Spinal cord (tissue), 10 donors: ENCODE measurements around the gene ZNF668. TPM values are rescaled to one million over a fixed set of nuclear protein-coding genes. Genes with fewer than 3 reads are reported as not detected.
A peak's percentile ranks its signal among the peaks of the same experiment; 100 is the strongest.

Experiments
- DNase-seq, 6 donors: peaks; one replicate each; pipeline versions ENCODE4 v3.0.0 to v3.0.0-alpha.2; 2013 to 2015; ENCODE audit warnings: low spot score in 6 of 6, low read depth in 4 of 6
- H3K27ac ChIP-seq: one replicate; pipeline ENCODE4 v1.5.1; 2013; ENCODE audit warnings: low read depth, low read length, control low read depth
- H3K27me3 ChIP-seq: one replicate; pipeline ENCODE4 v1.6.1; 2013; ENCODE audit warnings: low read length; ENCODE audit not compliant: control insufficient read depth, insufficient read depth
- H3K36me3 ChIP-seq: one replicate; pipeline ENCODE4 v1.6.1; 2013; ENCODE audit warnings: low read length; ENCODE audit not compliant: control insufficient read depth, insufficient read depth
- H3K4me1 ChIP-seq: one replicate; pipeline ENCODE4 v1.6.1; 2013; ENCODE audit warnings: low read length; ENCODE audit not compliant: control insufficient read depth, insufficient read depth
- H3K4me3 ChIP-seq: one replicate; pipeline ENCODE4 v1.5.1; 2013; ENCODE audit warnings: low read depth, low read length, control low read depth
- H3K9me3 ChIP-seq: one replicate; pipeline ENCODE4 v1.6.1; 2013; ENCODE audit warnings: low read length; ENCODE audit not compliant: control insufficient read depth, insufficient read depth
- WGBS: methylation state at CpG from one replicate; pipeline ENCODE4 v1.1.5; 2013; ENCODE audit warnings: missing lambda C conversion rate; ENCODE audit not compliant: insufficient coverage; 5-methylcytosine and 5-hydroxymethylcytosine counted together
- long read RNA-seq, 4 donors: transcript quantifications; one replicate each; lab custom pipeline, GENCODE V29; 2026
- polyA plus RNA-seq, 2 donors: library from polyadenylated mRNA; unstranded; fragments of 120-200 nt; gene quantifications; one replicate each; pipeline ENCODE4 v1.2.1, GENCODE V29; 2013; ENCODE audit not compliant: insufficient read length in 2 of 2
- total RNA-seq, 2 donors: library from RNA; depleted of rRNA in 1 of 2; stranded (reverse); fragments of 120-200 nt in 1 of 2; fragments of >200 nt in 1 of 2; gene quantifications; one replicate each; pipeline versions ENCODE4 v1.2.3 to v1.2.4, GENCODE V29; 2013 to 2014
- donor health status: healthy.

The ZNF668 gene
- total RNA-seq (1 to 10 TPM; 4.9 to 5.8 TPM), polyA plus RNA-seq (10 to 100 TPM; 12.6 TPM)
- long read RNA-seq, donor 1, partial matches to known transcripts: 0 of 4 reads
- long read RNA-seq, donor 1, other reads (novel, unspliced or antisense): 0 of 4 reads
- long read RNA-seq, donor 2, partial matches to known transcripts: 0 of 1 reads
- long read RNA-seq, donor 2, other reads (novel, unspliced or antisense): 0 of 1 reads
- long read RNA-seq, donor 3, partial matches to known transcripts: 0 of 8 reads
- long read RNA-seq, donor 3, other reads (novel, unspliced or antisense): 6 of 8 reads
- long read RNA-seq, donor 4, partial matches to known transcripts: 9 of 11 reads
- long read RNA-seq, donor 4, other reads (novel, unspliced or antisense): 0 of 11 reads

GRCh38 chr16:31073970-31074813 lies at the start of gene ZNF668, which contains the start of gene ZNF646:
Gene ZNF668, minus strand, starts transcription at chr16:31074240. Its CDS starts 9,781 bp downstream, at chr16:31064459.
Gene ZNF646, plus strand, starts transcription at chr16:31074422. Its CDS starts 1,903 bp downstream, at chr16:31076325.
- DNase-seq: peak; percentile 93 to 100 (median 98)
- H3K9me3 ChIP-seq: no peaks in the 10 kb centered on the region
- peaks cover 27% of the 10 kb centered on the region for H3K4me1 ChIP-seq
- WGBS: 0% methylated on average over 44 of the region's 48 CpGs
- H3K36me3 ChIP-seq: peaks cover 36% of the 10 kb centered on the region
- H3K27me3 ChIP-seq: no peaks in the 10 kb centered on the region
- H3K27ac ChIP-seq: peak within 1 kb of the TSS; percentile 97
- peak within 1 kb of the TSS; percentile 96 for H3K4me3 ChIP-seq

- DNase-seq: no peak
- no peaks in the 10 kb centered on the region for H3K9me3 ChIP-seq
- no peaks in the 10 kb centered on the region for H3K27me3 ChIP-seq
- H3K36me3 ChIP-seq: peaks cover 50% of the 10 kb centered on the region
- no peak overlapping the region for H3K27ac ChIP-seq
- peaks cover 19% of the 10 kb centered on the region for H3K4me1 ChIP-seq
- H3K4me3 ChIP-seq: no peak overlapping the region
- WGBS: 97% methylated on average over 16 of the region's 16 CpGs
Measured at GRCh38 chr16:31120129-31120528, 46.1 kb upstream of the ZNF668 start.

GRCh38 chr16:31118223-31119155 lies 44.4 kb upstream of the ZNF668 start:
- Histone ChIP-seq H3K27ac (peak overlapping the region; percentile 86), H3K36me3 (peaks cover 41% of the 10 kb centered on the region), H3K4me1 (peaks cover 19% of the 10 kb centered on the region), H3K9me3 (no peaks in the 10 kb centered on the region), H3K27me3 (no peaks in the 10 kb centered on the region), H3K4me3 (peak overlapping the region; percentile 64)
- WGBS: 38% methylated on average over 4 of the region's 9 CpGs
- DNase-seq: no peak

- under 1% methylated on average over 62 of the region's 68 CpGs for WGBS
- Histone ChIP-seq H3K36me3 (peaks cover 42% of the 10 kb centered on the region), H3K27me3 (no peaks in the 10 kb centered on the region), H3K27ac (peak within 1 kb of the TSS; percentile 86), H3K9me3 (no peaks in the 10 kb centered on the region), H3K4me3 (peak within 1 kb of the TSS; percentile 64), H3K4me1 (peaks cover 19% of the 10 kb centered on the region)
- DNase-seq: peak; percentile 89 to 100 (median 98)
Measured at GRCh38 chr16:31117384-31118222, 43.6 kb upstream of the ZNF668 start, which contains the start of gene KAT8. Gene KAT8, plus strand, starts transcription at chr16:31117664. Its CDS starts 18 bp downstream, at chr16:31117682.

GRCh38 chr16:31114468-31114867 lies 40.4 kb upstream of the ZNF668 start:
- H3K4me1 ChIP-seq: peaks cover 27% of the 10 kb centered on the region
- H3K27ac ChIP-seq: no peak overlapping the region
- WGBS: 100% methylated on average over 4 of the region's 8 CpGs
- H3K9me3 ChIP-seq: no peaks in the 10 kb centered on the region
- H3K4me3 ChIP-seq: no peak overlapping the region
- no peak for DNase-seq
- peaks cover 47% of the 10 kb centered on the region for H3K36me3 ChIP-seq
- no peaks in the 10 kb centered on the region for H3K27me3 ChIP-seq

- Histone ChIP-seq H3K4me3 (no peak overlapping the region), H3K27ac (no peak overlapping the region), H3K4me1 (peaks cover 30% of the 10 kb centered on the region), H3K27me3 (no peaks in the 10 kb centered on the region), H3K9me3 (no peaks in the 10 kb centered on the region), H3K36me3 (peaks cover 47% of the 10 kb centered on the region)
- WGBS: 81% methylated on average over 3 of the region's 5 CpGs
- no peak for DNase-seq
Measured at GRCh38 chr16:31113121-31114120, 39.4 kb upstream of the ZNF668 start.

- Histone ChIP-seq H3K36me3 (peaks cover 47% of the 10 kb centered on the region), H3K9me3 (no peaks in the 10 kb centered on the region), H3K4me1 (peaks cover 27% of the 10 kb centered on the region), H3K4me3 (no peak overlapping the region), H3K27ac (no peak overlapping the region), H3K27me3 (no peaks in the 10 kb centered on the region)
- DNase-seq: no peak
- 82% methylated on average over 2 of the region's 2 CpGs for WGBS
Measured at GRCh38 chr16:31112711-31113110, 38.7 kb upstream of the ZNF668 start.
